GM23248 (cell line): Measurements from ENCODE around the gene STXBP3.

Experiments
- EZH2 ChIP-seq: fragments of 200-600 bp; sonication (generic); IDR thresholded peaks from 2 replicates; pipeline ENCODE4 v1.6.1; 2018; ENCODE audit warnings: antibody characterized with exemption, mild to moderate bottlenecking; ENCODE audit not compliant: insufficient read depth, poor library complexity, severe bottlenecking
- EZH2phosphoT487 ChIP-seq: fragments of 200-600 bp; sonication (generic); IDR thresholded peaks from 2 replicates; pipeline ENCODE4 v1.6.1; 2018; ENCODE audit warnings: antibody characterized with exemption, moderate library complexity, mild to moderate bottlenecking, low read depth; ENCODE audit not compliant: insufficient read depth

- TF ChIP-seq EZH2 (no peak), EZH2phosphoT487 (no peak)
Measured at GRCh38 chr1:108747898-108748297, 1.4 kb downstream of the STXBP3 start.
